ENCODE data around the gene LAMA1. TPM values are rescaled to one million over a fixed set of nuclear protein-coding genes. Genes with fewer than 3 reads are reported as not detected.

The LAMA1 gene
- total RNA-seq, 1 experiment from 2014 or later = 129 TPM

DNA sequence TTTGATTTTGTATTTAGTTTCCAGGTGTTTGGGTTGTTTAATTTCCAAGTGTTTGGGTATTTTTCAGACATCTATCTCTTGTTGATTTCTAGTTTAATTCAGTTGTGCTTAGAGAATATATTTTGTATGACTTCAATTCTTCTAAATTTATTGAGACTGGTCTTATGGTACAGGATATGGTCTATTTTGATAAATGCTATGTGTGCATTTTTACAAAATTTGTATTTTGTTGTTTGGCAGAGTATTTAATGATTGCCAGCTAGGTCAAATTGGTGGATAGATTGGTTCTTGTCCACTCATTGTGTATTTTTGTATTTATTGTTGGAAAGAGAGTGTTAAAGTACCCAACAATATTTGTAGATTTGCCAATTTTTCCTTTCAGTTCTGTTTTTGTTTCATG is 23.7 kb upstream of the LAMA1 start:
- peaks cover 11% of the 10 kb centered on the region for H3K36me3 Mint-ChIP-seq (ENCODE audit: insufficient read depth, unreplicated experiment)
- H3K9me3 Mint-ChIP-seq (ENCODE audit: unreplicated experiment) = peaks cover 26% of the 10 kb centered on the region
- no peak overlapping the region for H3K27ac Mint-ChIP-seq (ENCODE audit: unreplicated experiment)
- peaks cover 11% of the 10 kb centered on the region; the same call in 1 of the 2 replicates for H3K9me3 ChIP-seq
- no TSS peak for BruUV-seq (replicated peaks)
- CTCF ChIA-PET = no interaction called here
- no peak overlapping the region for H3K4me3 ChIP-seq (ENCODE audit: low read depth, low read length)
- no peaks in the 10 kb centered on the region for H3K27me3 ChIP-seq (replicated peaks; ENCODE audit: control insufficient read depth, insufficient read depth, low read length)
- POLR2A ChIA-PET = no interaction called here
- peaks cover 4% of the 10 kb centered on the region; the same call in 1 of the 2 replicates for H3K4me1 ChIP-seq
- H3K27me3 Mint-ChIP-seq (ENCODE audit: insufficient read depth, unreplicated experiment) = no peaks in the 10 kb centered on the region
- H3K4me1 Mint-ChIP-seq (ENCODE audit: low read depth, unreplicated experiment) = peaks cover 9% of the 10 kb centered on the region
- TF ChIP-seq, protein P1, sequence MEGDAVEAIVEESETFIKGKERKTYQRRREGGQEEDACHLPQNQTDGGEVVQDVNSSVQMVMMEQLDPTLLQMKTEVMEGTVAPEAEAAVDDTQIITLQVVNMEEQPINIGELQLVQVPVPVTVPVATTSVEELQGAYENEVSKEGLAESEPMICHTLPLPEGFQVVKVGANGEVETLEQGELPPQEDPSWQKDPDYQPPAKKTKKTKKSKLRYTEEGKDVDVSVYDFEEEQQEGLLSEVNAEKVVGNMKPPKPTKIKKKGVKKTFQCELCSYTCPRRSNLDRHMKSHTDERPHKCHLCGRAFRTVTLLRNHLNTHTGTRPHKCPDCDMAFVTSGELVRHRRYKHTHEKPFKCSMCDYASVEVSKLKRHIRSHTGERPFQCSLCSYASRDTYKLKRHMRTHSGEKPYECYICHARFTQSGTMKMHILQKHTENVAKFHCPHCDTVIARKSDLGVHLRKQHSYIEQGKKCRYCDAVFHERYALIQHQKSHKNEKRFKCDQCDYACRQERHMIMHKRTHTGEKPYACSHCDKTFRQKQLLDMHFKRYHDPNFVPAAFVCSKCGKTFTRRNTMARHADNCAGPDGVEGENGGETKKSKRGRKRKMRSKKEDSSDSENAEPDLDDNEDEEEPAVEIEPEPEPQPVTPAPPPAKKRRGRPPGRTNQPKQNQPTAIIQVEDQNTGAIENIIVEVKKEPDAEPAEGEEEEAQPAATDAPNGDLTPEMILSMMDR (IDR thresholded peaks at IDR 0.05; ENCODE audit: insufficient read depth in 1 of 2, low read depth in 1 of 2, low read length in 1 of 2, severe bottlenecking in 1 of 2, unreplicated experiment in 1 of 2) = no peak
- H3K4me3 Mint-ChIP-seq (ENCODE audit: unreplicated experiment) = no peak overlapping the region
- no peaks in the 10 kb centered on the region for H3K36me3 ChIP-seq (ENCODE audit: control insufficient read depth, insufficient read depth, low read length)
- DNase-seq = no peak
- intact Hi-C loops (cut with micrococcal nuclease; ENCODE audit: unreplicated experiment) = no loop called here

DNA sequence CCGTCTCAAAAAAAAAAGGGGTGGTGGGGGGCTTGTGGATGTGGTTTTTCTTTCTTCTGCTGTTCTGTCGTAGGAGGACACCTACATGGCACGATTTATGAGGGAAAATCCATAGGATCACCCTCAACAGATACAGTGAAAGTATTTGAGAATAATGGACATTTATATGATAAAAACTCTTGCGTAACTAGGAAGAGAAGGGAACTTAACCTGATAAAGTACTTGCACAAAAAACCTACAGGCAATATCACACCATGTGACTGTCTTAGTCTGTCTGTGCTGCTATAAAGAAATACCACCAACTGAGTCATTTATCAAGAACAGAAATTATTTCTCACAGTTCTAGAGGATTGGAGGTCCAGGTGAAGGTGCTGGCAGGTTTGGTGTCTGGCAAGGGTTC is 21.8 kb upstream of the LAMA1 start:
- Histone ChIP-seq H3K9me3 (peaks cover 11% of the 10 kb centered on the region; the same call in 1 of the 2 replicates), H3K4me3 (ENCODE audit: low read depth, low read length) (no peak overlapping the region), H3K27me3 (replicated peaks; ENCODE audit: control insufficient read depth, insufficient read depth, low read length) (no peaks in the 10 kb centered on the region), H3K4me1 (peaks cover 10% of the 10 kb centered on the region), H3K36me3 (ENCODE audit: control insufficient read depth, insufficient read depth, low read length) (no peaks in the 10 kb centered on the region)
- Mint-ChIP-seq H3K36me3 (ENCODE audit: insufficient read depth, unreplicated experiment) (peaks cover 11% of the 10 kb centered on the region), H3K4me1 (ENCODE audit: low read depth, unreplicated experiment) (peaks cover 9% of the 10 kb centered on the region), H3K27me3 (ENCODE audit: insufficient read depth, unreplicated experiment) (no peaks in the 10 kb centered on the region), H3K27ac (ENCODE audit: unreplicated experiment) (no peak overlapping the region), H3K9me3 (ENCODE audit: unreplicated experiment) (peaks cover 26% of the 10 kb centered on the region), H3K4me3 (ENCODE audit: unreplicated experiment) (no peak overlapping the region)
- CTCF ChIA-PET = no interaction called here
- no TSS peak for BruUV-seq (replicated peaks)
- DNase-seq = no peak
- TF ChIP-seq, protein P1 (IDR thresholded peaks at IDR 0.05; ENCODE audit: insufficient read depth in 1 of 2, low read depth in 1 of 2, low read length in 1 of 2, severe bottlenecking in 1 of 2, unreplicated experiment in 1 of 2) = no peak
- intact Hi-C loops (cut with micrococcal nuclease; ENCODE audit: unreplicated experiment) = no loop called here
- POLR2A ChIA-PET = no interaction called here

DNA sequence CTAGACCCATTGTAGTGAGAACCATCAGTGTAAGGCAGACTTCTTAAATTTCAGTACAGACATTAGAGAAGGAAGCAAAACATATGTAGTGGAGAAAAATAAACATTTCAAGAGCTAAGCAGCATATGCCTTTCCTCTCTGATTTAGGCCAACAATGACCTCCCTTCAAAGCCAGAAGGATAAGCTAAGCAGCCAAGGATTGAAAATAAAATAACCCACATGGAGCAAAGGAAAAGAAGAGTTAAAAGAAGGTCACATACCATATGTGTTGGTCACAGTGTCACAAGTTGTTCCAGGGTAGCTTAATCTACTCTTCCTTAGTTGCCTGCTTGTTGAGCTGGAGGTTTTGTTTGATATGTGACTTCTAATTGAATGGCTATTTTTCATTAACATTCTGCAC is 15.6 kb upstream of the LAMA1 start:
- Histone ChIP-seq H3K4me3 (ENCODE audit: low read depth, low read length) (no peak overlapping the region), H3K36me3 (ENCODE audit: control insufficient read depth, insufficient read depth, low read length) (no peaks in the 10 kb centered on the region), H3K4me1 (peaks cover 50% of the 10 kb centered on the region), H3K27me3 (replicated peaks; ENCODE audit: control insufficient read depth, insufficient read depth, low read length) (no peaks in the 10 kb centered on the region), H3K9me3 (0 out of 2 replicates have a peak, but pooled peaks cover 4% of the 10 kb centered on the region)
- peak in 1 of 2 experiments; percentile 68 for DNase-seq
- Mint-ChIP-seq H3K27ac (ENCODE audit: unreplicated experiment) (peak overlapping the region; percentile 72), H3K4me1 (ENCODE audit: low read depth, unreplicated experiment) (peaks cover 44% of the 10 kb centered on the region), H3K36me3 (ENCODE audit: insufficient read depth, unreplicated experiment) (peaks cover 29% of the 10 kb centered on the region), H3K4me3 (ENCODE audit: unreplicated experiment) (peak overlapping the region; percentile 67), H3K27me3 (ENCODE audit: insufficient read depth, unreplicated experiment) (no peaks in the 10 kb centered on the region), H3K9me3 (ENCODE audit: unreplicated experiment) (peaks cover 8% of the 10 kb centered on the region)
- TF ChIP-seq, protein P1 (IDR thresholded peaks at IDR 0.05; ENCODE audit: insufficient read depth in 1 of 2, low read depth in 1 of 2, low read length in 1 of 2, severe bottlenecking in 1 of 2, unreplicated experiment in 1 of 2) = no peak
- intact Hi-C loops (cut with micrococcal nuclease; ENCODE audit: unreplicated experiment) = loop anchor here (1.0 kb wide), 2 partner anchors 41 to 95 kb away; no protein-coding TSS in a partner anchor
- TSS peak; percentile 54 for BruUV-seq (replicated peaks)
- ChIA-PET POLR2A (interaction anchor here (0.7 to 2.2 kb wide), 8 partner anchors 14 to 95 kb away, joined by 4 to 16 read pairs (median 7); no protein-coding TSS in a partner anchor), CTCF (interaction anchor here (0.5 to 2.2 kb wide), 17 partner anchors 10 to 246 kb away, joined by 3 to 18 read pairs (median 4); no protein-coding TSS in a partner anchor)

All from Caco-2 (cell line).